ENCODE results near the gene ABCF2. TPM values are rescaled to one million over a fixed set of nuclear protein-coding genes. Genes with fewer than 3 reads are reported as not detected.

Gene ABCF2
- total RNA-seq, 6 donors from 2014 or later, result 19.8 to 48.2 (median 28.6) TPM

DNA sequence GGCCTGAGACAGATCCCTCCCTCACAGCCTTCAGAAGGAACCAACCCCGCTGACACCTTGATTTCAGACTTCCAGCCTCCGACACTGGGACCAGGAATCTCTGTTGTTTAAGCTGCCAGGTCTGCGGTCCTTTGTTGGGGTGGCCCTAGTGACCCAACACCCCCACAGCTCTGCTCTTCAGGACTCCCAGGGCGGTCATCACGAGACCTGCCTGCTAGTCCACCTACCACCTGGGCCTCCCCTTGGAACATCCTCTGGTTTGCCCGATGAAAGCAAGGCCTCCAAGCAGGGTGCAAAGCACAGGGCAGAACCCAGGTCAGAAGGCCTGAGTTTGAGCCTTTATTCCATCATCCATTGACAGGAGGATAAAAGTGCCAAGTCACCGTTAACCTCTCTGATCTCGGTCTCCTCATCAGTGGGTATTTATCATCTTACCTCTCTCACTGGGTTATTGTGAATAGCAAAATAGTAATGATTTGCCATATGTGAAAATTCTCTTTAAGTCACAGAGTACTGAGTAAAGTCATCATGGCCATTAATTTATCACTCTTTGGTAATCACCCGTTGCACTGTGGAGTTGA is 38.4 kb upstream of the ABCF2 start:
- TF ChIP-seq POLR2AphosphoS5 (IDR thresholded peaks at IDR 0.05) (no peak), POLR2A (IDR thresholded peaks at IDR 0.05) (no peak), EP300 (IDR thresholded peaks at IDR 0.05) (no peak)
- TF ChIP-seq, protein P1, sequence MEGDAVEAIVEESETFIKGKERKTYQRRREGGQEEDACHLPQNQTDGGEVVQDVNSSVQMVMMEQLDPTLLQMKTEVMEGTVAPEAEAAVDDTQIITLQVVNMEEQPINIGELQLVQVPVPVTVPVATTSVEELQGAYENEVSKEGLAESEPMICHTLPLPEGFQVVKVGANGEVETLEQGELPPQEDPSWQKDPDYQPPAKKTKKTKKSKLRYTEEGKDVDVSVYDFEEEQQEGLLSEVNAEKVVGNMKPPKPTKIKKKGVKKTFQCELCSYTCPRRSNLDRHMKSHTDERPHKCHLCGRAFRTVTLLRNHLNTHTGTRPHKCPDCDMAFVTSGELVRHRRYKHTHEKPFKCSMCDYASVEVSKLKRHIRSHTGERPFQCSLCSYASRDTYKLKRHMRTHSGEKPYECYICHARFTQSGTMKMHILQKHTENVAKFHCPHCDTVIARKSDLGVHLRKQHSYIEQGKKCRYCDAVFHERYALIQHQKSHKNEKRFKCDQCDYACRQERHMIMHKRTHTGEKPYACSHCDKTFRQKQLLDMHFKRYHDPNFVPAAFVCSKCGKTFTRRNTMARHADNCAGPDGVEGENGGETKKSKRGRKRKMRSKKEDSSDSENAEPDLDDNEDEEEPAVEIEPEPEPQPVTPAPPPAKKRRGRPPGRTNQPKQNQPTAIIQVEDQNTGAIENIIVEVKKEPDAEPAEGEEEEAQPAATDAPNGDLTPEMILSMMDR (IDR thresholded peaks at IDR 0.05), result no peak
- no peaks in the 10 kb centered on the region for H3K36me3 ChIP-seq
- H3K9me3 ChIP-seq, result no peaks in the 10 kb centered on the region
- no peaks in the 10 kb centered on the region for H3K4me1 ChIP-seq
- H3K4me3 ChIP-seq, result no peak overlapping the region
- WGBS, 2 donors, result 88 to 95% methylated on average over 7 to 9 of the region's 9 CpGs
- ATAC-seq (ENCODE audit: low FRiP score in 2 of 2) (no peak), DNase-seq (no peak)
- H3K27me3 ChIP-seq, result no peaks in the 10 kb centered on the region
- H3K27ac ChIP-seq, result no peak overlapping the region

DNA sequence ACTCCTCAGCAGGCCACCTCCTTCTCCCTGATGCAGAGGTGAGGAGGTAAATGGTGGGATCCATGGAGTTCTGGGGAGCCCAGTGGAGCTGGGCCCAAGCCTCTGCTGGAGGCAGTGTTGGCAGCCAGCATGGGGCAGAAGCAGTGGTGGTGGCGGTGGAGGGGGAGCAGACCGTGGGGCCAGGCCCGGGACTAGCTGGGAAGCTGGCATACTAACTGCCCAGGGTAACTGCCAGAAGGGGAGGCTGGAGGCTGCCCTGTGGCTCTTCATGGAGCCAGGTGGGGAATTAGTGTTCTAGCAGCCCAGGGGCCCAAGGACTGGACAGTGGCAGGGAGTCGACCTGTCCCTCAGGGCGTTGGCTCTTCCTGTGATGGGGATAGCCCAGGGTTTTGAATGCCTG is 37.6 kb upstream of the ABCF2 start:
- Histone ChIP-seq H3K27me3 (no peaks in the 10 kb centered on the region), H3K4me3 (no peak overlapping the region), H3K9me3 (no peaks in the 10 kb centered on the region), H3K36me3 (no peaks in the 10 kb centered on the region), H3K4me1 (no peaks in the 10 kb centered on the region), H3K27ac (no peak overlapping the region)
- no peak for DNase-seq
- TF ChIP-seq POLR2AphosphoS5 (IDR thresholded peaks at IDR 0.05) (no peak), EP300 (IDR thresholded peaks at IDR 0.05) (no peak), POLR2A (IDR thresholded peaks at IDR 0.05) (no peak)
- TF ChIP-seq, protein P1 (IDR thresholded peaks at IDR 0.05), result no peak
- ATAC-seq (ENCODE audit: low FRiP score in 2 of 2), result no peak
- WGBS, 2 donors, result 69 to 84% methylated on average over 2 to 4 of the region's 5 CpGs

DNA sequence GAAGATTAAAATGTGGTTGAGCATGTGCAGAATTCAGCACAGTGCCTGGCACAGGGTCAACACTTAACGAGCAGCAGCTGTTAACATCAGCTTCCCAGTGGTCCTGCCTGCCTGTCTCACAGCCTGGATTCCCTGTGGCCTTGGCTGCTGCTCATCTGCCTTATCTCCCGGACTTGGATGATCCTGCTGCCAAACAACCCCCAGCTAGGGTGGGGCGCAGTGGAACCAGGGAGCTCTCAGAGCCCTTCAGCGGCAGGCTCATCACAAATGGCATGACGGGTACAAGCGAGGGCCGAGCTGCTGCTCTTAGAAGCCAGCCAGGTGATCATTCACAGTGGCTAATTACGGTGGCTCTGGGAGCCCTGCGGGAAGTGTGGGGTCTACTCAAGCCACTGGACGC is 34.5 kb upstream of the ABCF2 start:
- no peaks in the 10 kb centered on the region for H3K36me3 ChIP-seq
- TF ChIP-seq POLR2A (IDR thresholded peaks at IDR 0.05) (no peak), EP300 (IDR thresholded peaks at IDR 0.05) (no peak), POLR2AphosphoS5 (IDR thresholded peaks at IDR 0.05) (no peak)
- TF ChIP-seq, protein P1 (IDR thresholded peaks at IDR 0.05), result no peak
- no peak overlapping the region for H3K4me3 ChIP-seq
- H3K27ac ChIP-seq, result no peak overlapping the region
- 68 to 78% methylated on average over 5 to 10 of the region's 10 CpGs for WGBS, 2 donors
- H3K9me3 ChIP-seq, result no peaks in the 10 kb centered on the region
- ATAC-seq (ENCODE audit: low FRiP score in 2 of 2) (peak in 1 of 2 donors; percentile 45), DNase-seq (no peak)
- no peaks in the 10 kb centered on the region for H3K4me1 ChIP-seq
- H3K27me3 ChIP-seq, result no peaks in the 10 kb centered on the region

DNA sequence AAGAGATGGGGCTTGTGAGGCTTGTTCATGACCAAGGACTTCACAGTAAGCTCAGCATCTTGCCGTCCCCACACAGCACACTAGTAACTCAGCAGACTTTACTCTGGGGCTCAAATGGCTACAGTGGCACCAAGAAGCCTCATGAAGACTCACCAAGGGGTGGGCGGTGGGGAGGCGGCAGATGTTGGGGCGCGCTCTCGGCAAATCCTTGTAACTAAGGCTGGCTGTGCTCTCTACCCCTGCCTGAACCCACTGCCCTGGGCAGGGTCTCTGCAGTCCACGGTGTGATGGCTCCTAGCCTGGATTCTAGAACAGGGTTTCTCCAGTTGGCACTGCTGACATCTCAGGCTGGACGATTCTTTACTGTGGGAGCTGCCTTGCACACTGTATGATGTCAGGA is 33.9 kb upstream of the ABCF2 start:
- H3K4me1 ChIP-seq, result peaks cover 0 to 3% (median 0%) of the 10 kb centered on the region in 4 donors
- H3K9me3 ChIP-seq, result no peaks in the 10 kb centered on the region
- no peak overlapping the region for H3K4me3 ChIP-seq
- H3K27ac ChIP-seq, result no peak overlapping the region
- 84 to 90% methylated on average over 7 of the region's 8 CpGs for WGBS, 2 donors
- H3K27me3 ChIP-seq, result no peaks in the 10 kb centered on the region
- H3K36me3 ChIP-seq, result no peaks in the 10 kb centered on the region
- ATAC-seq (ENCODE audit: low FRiP score in 2 of 2), result peak in 1 of 2 donors; percentile 4
- TF ChIP-seq POLR2A (IDR thresholded peaks at IDR 0.05) (no peak), POLR2AphosphoS5 (IDR thresholded peaks at IDR 0.05) (no peak), EP300 (IDR thresholded peaks at IDR 0.05) (no peak)
- TF ChIP-seq, protein P1 (IDR thresholded peaks at IDR 0.05), result no peak
- DNase-seq, result no peak

DNA sequence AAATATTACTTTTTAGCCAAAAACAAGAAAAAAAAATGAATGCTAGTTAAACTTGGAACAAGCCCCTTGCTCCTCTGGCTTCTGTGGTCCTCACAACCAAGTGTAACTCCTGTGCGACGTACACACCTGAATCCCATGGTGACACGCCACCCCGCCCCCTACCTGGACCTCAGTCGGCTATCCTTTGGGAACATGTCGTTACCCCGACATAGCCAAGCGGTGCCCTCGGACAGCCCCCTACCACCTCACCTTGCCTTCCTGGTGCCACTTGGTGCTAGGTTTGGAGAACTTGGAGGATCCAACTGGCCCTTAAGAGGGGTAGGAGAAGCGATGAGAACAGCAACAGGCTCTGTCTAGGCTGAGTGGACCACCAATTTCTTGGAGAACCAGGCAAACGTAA is 33.5 kb upstream of the ABCF2 start:
- no peaks in the 10 kb centered on the region for H3K36me3 ChIP-seq
- no peak overlapping the region for H3K4me3 ChIP-seq
- ATAC-seq (ENCODE audit: low FRiP score in 2 of 2) (no peak), DNase-seq (no peak)
- no peak overlapping the region for H3K27ac ChIP-seq
- 86 to 91% methylated on average over 10 to 11 of the region's 11 CpGs for WGBS, 2 donors
- H3K4me1 ChIP-seq, result peaks cover 0 to 3% (median 0%) of the 10 kb centered on the region in 4 donors
- no peaks in the 10 kb centered on the region for H3K9me3 ChIP-seq
- TF ChIP-seq POLR2A (IDR thresholded peaks at IDR 0.05) (no peak), POLR2AphosphoS5 (IDR thresholded peaks at IDR 0.05) (no peak)
- H3K27me3 ChIP-seq, result no peaks in the 10 kb centered on the region

Data from upper lobe of left lung (tissue), 6 donors.